ENCODE data around the gene RAB11FIP4. TPM values are rescaled to one million over a fixed set of nuclear protein-coding genes. Genes with fewer than 3 reads are reported as not detected.

Gene RAB11FIP4
- total RNA-seq, 1 donor from 2014 or later = 32.4 TPM

DNA sequence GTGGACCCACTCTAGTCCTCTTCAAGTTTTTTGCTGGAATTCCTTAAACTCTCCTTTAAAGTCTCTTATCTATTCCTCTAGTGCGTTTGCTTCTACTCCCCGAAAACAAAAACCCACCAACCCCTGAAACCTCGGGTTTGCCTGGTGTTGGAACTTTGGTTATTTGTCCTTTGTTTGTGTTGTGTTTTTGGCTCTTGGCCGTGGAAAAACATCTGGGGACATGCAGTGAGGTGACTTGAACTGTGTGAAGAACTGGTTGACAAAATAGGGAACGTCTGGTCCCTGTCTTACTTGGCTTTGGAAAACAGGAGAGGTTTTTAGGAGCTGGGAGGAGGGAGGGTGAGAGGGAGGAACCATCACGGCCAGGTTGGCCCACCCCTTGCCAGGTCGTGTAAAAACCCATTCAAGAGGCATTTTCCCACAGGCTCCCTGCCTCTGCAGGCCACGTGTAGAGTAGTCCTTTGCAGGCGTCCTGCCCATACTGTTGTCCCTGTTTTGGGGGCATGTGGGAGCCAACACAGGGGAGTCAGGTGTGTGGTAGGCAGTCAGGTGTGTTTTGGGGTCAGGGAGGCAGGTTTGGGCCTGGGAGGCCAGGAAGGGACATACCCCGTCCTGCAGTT lies 169.3 kb downstream of the RAB11FIP4 start:
- H3K4me3 Mint-ChIP-seq = peak overlapping the region; percentile 77
- H3K27me3 Mint-ChIP-seq = peaks cover 27% of the 10 kb centered on the region
- TF ChIP-seq, protein P1, sequence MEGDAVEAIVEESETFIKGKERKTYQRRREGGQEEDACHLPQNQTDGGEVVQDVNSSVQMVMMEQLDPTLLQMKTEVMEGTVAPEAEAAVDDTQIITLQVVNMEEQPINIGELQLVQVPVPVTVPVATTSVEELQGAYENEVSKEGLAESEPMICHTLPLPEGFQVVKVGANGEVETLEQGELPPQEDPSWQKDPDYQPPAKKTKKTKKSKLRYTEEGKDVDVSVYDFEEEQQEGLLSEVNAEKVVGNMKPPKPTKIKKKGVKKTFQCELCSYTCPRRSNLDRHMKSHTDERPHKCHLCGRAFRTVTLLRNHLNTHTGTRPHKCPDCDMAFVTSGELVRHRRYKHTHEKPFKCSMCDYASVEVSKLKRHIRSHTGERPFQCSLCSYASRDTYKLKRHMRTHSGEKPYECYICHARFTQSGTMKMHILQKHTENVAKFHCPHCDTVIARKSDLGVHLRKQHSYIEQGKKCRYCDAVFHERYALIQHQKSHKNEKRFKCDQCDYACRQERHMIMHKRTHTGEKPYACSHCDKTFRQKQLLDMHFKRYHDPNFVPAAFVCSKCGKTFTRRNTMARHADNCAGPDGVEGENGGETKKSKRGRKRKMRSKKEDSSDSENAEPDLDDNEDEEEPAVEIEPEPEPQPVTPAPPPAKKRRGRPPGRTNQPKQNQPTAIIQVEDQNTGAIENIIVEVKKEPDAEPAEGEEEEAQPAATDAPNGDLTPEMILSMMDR (conservative IDR thresholded peaks at IDR 0.05) = no peak
- H3K27ac Mint-ChIP-seq = peak overlapping the region; percentile 89
- no peaks in the 10 kb centered on the region for H3K9me3 Mint-ChIP-seq
- H3K4me1 Mint-ChIP-seq (ENCODE audit: unreplicated experiment) = peaks cover 36% of the 10 kb centered on the region
- no peak for DNase-seq (ENCODE audit: extremely low spot score, unreplicated experiment)
- H3K36me3 Mint-ChIP-seq = no peaks in the 10 kb centered on the region

DNA sequence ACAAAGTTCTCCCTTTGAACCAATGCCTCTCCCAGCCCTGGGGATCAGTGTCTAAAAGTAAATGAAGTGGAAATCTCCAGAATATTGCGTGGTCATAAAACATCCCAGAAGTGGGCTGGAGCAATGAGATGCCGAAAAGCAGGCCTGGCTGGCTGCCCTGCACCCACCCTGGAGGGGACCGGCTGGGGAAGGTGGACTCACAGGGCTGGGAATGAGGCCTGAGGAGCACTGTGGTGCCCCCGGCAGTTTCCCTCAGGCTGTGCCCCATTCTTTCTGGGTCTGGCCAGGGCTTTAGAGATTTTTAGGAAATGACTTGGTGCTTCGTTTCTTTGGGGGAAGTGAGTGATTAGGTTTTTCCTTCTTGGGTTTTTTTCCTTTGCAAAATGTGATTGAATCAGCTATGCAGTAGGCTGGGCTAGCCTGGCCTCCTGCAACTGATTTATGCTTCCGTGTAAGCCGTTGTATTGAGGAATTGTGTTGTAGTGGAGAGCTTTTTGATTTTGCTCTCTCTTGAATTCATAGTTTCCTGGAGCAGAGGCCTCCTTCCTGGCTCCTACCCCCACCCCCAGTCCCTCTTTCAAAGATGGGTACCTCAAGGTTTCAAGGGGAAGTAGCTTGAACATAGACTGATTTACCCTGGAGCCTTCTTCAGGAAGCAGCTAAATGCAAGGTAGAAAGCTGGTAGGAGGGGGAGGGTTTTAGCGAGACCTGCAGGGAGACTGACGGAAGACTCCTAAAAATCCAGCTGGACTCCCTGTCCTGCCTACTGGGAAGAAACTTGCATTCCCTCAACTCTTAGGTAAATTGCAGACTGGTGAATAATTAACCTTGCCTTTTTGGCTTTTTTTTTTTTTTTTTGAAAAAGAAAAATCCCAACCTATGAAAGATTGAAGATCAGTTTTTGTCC lies 170.2 kb downstream of the RAB11FIP4 start:
- peaks cover 36% of the 10 kb centered on the region for H3K4me1 Mint-ChIP-seq (ENCODE audit: unreplicated experiment)
- H3K4me3 Mint-ChIP-seq = peak overlapping the region; percentile 77
- H3K27ac Mint-ChIP-seq = peak overlapping the region; percentile 89
- H3K36me3 Mint-ChIP-seq = no peaks in the 10 kb centered on the region
- H3K9me3 Mint-ChIP-seq = no peaks in the 10 kb centered on the region
- TF ChIP-seq, protein P1 (conservative IDR thresholded peaks at IDR 0.05) = no peak
- peaks cover 27% of the 10 kb centered on the region for H3K27me3 Mint-ChIP-seq
- DNase-seq (ENCODE audit: extremely low spot score, unreplicated experiment) = no peak

DNA sequence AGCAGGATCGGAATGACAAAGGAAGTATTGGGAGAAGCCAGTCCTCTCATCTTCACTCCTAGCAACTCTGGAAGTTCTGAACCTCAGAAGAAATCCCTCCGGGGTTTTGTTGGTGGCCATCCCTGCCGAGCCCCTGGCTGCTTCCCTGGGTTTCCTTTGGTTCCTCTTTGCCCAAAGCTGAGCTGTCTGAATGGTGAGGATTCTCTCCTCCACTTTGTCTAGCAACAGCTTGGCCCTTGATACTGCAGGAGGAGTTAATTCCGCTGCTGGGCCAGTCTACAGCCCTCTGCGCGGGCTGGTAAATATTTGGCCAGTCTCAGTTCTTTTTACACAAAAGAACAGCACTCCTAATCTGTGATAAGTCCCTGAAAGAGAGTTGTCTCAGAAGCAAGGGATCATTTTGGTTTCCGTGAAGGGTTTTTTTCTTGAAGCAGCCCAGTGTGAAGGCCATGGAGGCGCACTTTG lies 170.9 kb downstream of the RAB11FIP4 start:
- TF ChIP-seq, protein P1 (conservative IDR thresholded peaks at IDR 0.05) = no peak
- H3K9me3 Mint-ChIP-seq = no peaks in the 10 kb centered on the region
- H3K27ac Mint-ChIP-seq = peak overlapping the region; percentile 56
- H3K36me3 Mint-ChIP-seq = no peaks in the 10 kb centered on the region
- H3K27me3 Mint-ChIP-seq = peaks cover 27% of the 10 kb centered on the region
- H3K4me3 Mint-ChIP-seq = peak overlapping the region; percentile 51
- peaks cover 39% of the 10 kb centered on the region for H3K4me1 Mint-ChIP-seq (ENCODE audit: unreplicated experiment)
- DNase-seq (ENCODE audit: extremely low spot score, unreplicated experiment) = no peak

DNA sequence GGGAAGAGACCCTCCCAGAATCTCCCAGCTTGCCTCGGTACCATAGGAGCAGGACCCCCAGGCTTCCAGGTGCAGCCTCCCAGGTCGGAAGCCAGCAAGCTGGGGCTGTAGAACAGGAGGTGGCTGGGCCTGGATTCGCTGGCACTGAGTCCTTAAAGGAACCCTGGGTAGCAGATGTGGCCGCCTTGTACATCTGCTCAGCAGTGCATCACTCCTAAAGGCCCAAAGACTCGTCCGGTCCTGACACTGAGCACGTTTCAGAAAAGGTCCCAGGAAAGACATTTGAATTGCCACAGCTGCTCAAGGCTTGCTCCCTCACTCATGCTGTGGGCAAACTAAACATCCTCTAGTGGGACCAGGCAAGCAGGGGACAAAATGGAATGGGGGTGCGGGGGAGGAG lies 172.8 kb downstream of the RAB11FIP4 start:
- Mint-ChIP-seq H3K9me3 (no peaks in the 10 kb centered on the region), H3K4me1 (ENCODE audit: unreplicated experiment) (peaks cover 40% of the 10 kb centered on the region), H3K36me3 (no peaks in the 10 kb centered on the region), H3K4me3 (no peak overlapping the region), H3K27me3 (peaks cover 19% of the 10 kb centered on the region), H3K27ac (no peak overlapping the region)
- TF ChIP-seq, protein P1 (conservative IDR thresholded peaks at IDR 0.05) = no peak
- no peak for DNase-seq (ENCODE audit: extremely low spot score, unreplicated experiment)

DNA sequence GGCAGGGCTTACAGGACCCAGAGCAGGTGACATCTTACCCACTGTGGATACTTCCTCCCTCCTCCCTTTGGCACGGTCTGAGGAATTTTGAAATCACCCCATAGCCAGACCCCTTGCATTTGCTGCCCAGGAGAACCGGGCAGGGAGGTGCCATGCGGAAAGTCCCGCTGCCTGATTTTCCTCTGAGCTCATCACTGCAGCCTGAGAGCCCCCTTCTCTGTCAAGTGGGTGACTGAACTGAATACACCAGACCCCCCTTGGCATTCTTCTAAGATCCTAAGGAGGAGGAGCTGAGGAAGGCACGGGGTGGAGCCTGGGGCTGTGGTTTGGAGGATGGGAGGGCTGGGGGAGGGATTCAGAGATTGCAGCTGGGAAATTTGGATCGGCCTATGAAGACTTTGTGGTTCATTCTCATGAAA lies 173.4 kb downstream of the RAB11FIP4 start:
- H3K27me3 Mint-ChIP-seq = peaks cover 19% of the 10 kb centered on the region
- H3K9me3 Mint-ChIP-seq = no peaks in the 10 kb centered on the region
- peaks cover 44% of the 10 kb centered on the region for H3K4me1 Mint-ChIP-seq (ENCODE audit: unreplicated experiment)
- no peak overlapping the region for H3K27ac Mint-ChIP-seq
- H3K4me3 Mint-ChIP-seq = no peak overlapping the region
- no peaks in the 10 kb centered on the region for H3K36me3 Mint-ChIP-seq
- no peak for DNase-seq (ENCODE audit: extremely low spot score, unreplicated experiment)
- TF ChIP-seq, protein P1 (conservative IDR thresholded peaks at IDR 0.05) = no peak
